Dedifferentiated amniotic fluid mesenchymal stem cell (primary cell): Measurements from ENCODE around the gene NNMT.

ENCODE experiments used
- DNase-seq: peaks from one replicate; pipeline ENCODE4 v3.0.0-alpha.2; 2016; ENCODE audit errors: extremely low spot score

NNMT gene

GRCh38 chr11:114295676-114296604, at the start of gene NNMT:
NNMT (plus strand) TSS chr11:114296399; CDS start chr11:114296557, 158 bp downstream.
- peak; percentile 95 for DNase-seq

- no peak for DNase-seq
Measured at GRCh38 chr11:114247070-114247789, 49.0 kb upstream of the NNMT start.

- DNase-seq, result no peak
Measured at GRCh38 chr11:114250180-114250579, 46.0 kb upstream of the NNMT start.

GRCh38 chr11:114250993-114251814, 45.0 kb upstream of the NNMT start:
- DNase-seq, result no peak

GRCh38 chr11:114251815-114252337, 44.3 kb upstream of the NNMT start:
- DNase-seq, result no peak

GRCh38 chr11:114252767-114253166, 43.4 kb upstream of the NNMT start:
- no peak for DNase-seq

- no peak for DNase-seq
Measured at GRCh38 chr11:114253771-114254170, 42.4 kb upstream of the NNMT start.

- no peak for DNase-seq
Measured at GRCh38 chr11:114254571-114255146, 41.5 kb upstream of the NNMT start.

GRCh38 chr11:114255289-114255688, 40.9 kb upstream of the NNMT start:
- DNase-seq, result no peak

GRCh38 chr11:114256176-114256966, 39.8 kb upstream of the NNMT start:
- no peak for DNase-seq

GRCh38 chr11:114256967-114257286, 39.3 kb upstream of the NNMT start:
- DNase-seq, result no peak

- no peak for DNase-seq
Measured at GRCh38 chr11:114257621-114258558, 38.3 kb upstream of the NNMT start.

GRCh38 chr11:114258696-114259095, 37.5 kb upstream of the NNMT start:
- no peak for DNase-seq

- DNase-seq, result no peak
Measured at GRCh38 chr11:114259124-114259526, 37.1 kb upstream of the NNMT start.

- no peak for DNase-seq
Measured at GRCh38 chr11:114259551-114259983, 36.6 kb upstream of the NNMT start.

- DNase-seq, result no peak
Measured at GRCh38 chr11:114260077-114260476, 36.1 kb upstream of the NNMT start.

GRCh38 chr11:114260483-114260882, 35.7 kb upstream of the NNMT start:
- no peak for DNase-seq

GRCh38 chr11:114261791-114262190, 34.4 kb upstream of the NNMT start:
- no peak for DNase-seq

GRCh38 chr11:114262681-114263512, 33.3 kb upstream of the NNMT start:
- peak; percentile 58 for DNase-seq
